Osteoblast (primary cell): ENCODE results near the gene MACO1. TPM values are rescaled to one million over a fixed set of nuclear protein-coding genes. Genes with fewer than 3 reads are reported as not detected.
A peak's percentile ranks its signal among the peaks of the same experiment; 100 is the strongest.
"Not testable (repeated sequence)": the region's sequence is repeated elsewhere in the genome, so short reads cannot be mapped to it uniquely, and the experiment has no call there.

ENCODE experiments used
- DNase-seq: peaks from one replicate; pipeline ENCODE4 v3.0.0; 2011; ENCODE audit warnings: low spot score, mixed read lengths; ENCODE audit not compliant: insufficient read length; ENCODE audit errors: missing footprints
- H2AFZ ChIP-seq: 2 replicates; pipeline ENCODE4 v1.6.0; 2011; ENCODE audit warnings: mild to moderate bottlenecking, low read length
- H3K27ac ChIP-seq: 2 replicates; pipeline ENCODE4 v1.5.1; 2011; ENCODE audit warnings: mild to moderate bottlenecking, low read depth, low read length, moderate library complexity
- H3K27me3 ChIP-seq: 2 replicates; pipeline ENCODE4 v1.6.0; 2012; ENCODE audit warnings: mild to moderate bottlenecking, control low read depth, inconsistent platforms, low read length, moderate library complexity; ENCODE audit not compliant: insufficient read depth
- H3K36me3 ChIP-seq: 2 replicates; pipeline ENCODE4 v1.5.1; 2011; ENCODE audit warnings: mild to moderate bottlenecking, low read length, control low read depth, moderate library complexity; ENCODE audit not compliant: insufficient read depth
- H3K4me1 ChIP-seq: 2 replicates; pipeline ENCODE4 v1.5.1; 2011; ENCODE audit warnings: mild to moderate bottlenecking, low read length, control low read depth, moderate library complexity; ENCODE audit not compliant: insufficient read depth
- H3K4me2 ChIP-seq: 2 replicates; pipeline ENCODE4 v1.6.0; 2011; ENCODE audit warnings: mild to moderate bottlenecking, low read length; ENCODE audit not compliant: insufficient read depth
- H3K4me3 ChIP-seq: fragments of 200-600 bp; sonication (generic); 3 replicates; pipeline ENCODE4 v1.5.1; 2012; ENCODE audit warnings: mild to moderate bottlenecking, low read length, inconsistent platforms; ENCODE audit not compliant: insufficient read depth
- H3K79me2 ChIP-seq: 2 replicates; pipeline ENCODE4 v1.6.0; 2012; ENCODE audit warnings: mild to moderate bottlenecking, low read length, control low read depth, inconsistent platforms; ENCODE audit not compliant: insufficient read depth
- H3K9me3 ChIP-seq: 2 replicates; pipeline ENCODE4 v1.5.1; 2011; ENCODE audit warnings: low read depth, low read length, control low read depth
- H4K20me1 ChIP-seq: 2 replicates; pipeline ENCODE4 v1.6.0; 2012; ENCODE audit warnings: mild to moderate bottlenecking, low read length, control low read depth; ENCODE audit not compliant: insufficient read depth
- CTCF ChIP-seq: IDR thresholded peaks from 2 replicates; pipeline ENCODE4 v1.5.1; 2011; ENCODE audit warnings: mild to moderate bottlenecking, low read depth, low read length, moderate library complexity; ENCODE audit errors: extremely low read depth
- total RNA-seq: library from RNA; depleted of rRNA; stranded (reverse); fragments of >200 nt; gene quantifications from 2 replicates; pipeline ENCODE4 v1.2.3, GENCODE V29; 2012

Gene MACO1
- total RNA-seq, 1 donor, result 35.5 TPM

- Histone ChIP-seq H3K36me3 (no peaks in the 10 kb centered on the region), H3K4me3 (no peak overlapping the region), H2AFZ (no peak overlapping the region), H3K27me3 (no peaks in the 10 kb centered on the region), H3K4me1 (no peaks in the 10 kb centered on the region), H3K9me3 (no peaks in the 10 kb centered on the region), H3K27ac (no peak overlapping the region), H3K79me2 (no peaks in the 10 kb centered on the region), H4K20me1 (no peaks in the 10 kb centered on the region), H3K4me2 (no peak overlapping the region)
- no peak for TF ChIP-seq CTCF
- no peak for DNase-seq
Measured at GRCh38 chr1:25392841-25393240, 37.9 kb upstream of the MACO1 start.

GRCh38 chr1:25397549-25397948 lies 33.1 kb upstream of the MACO1 start:
- not testable (repeated sequence) for H3K4me3 ChIP-seq, H3K4me2 ChIP-seq, H3K36me3 ChIP-seq, H2AFZ ChIP-seq, H3K4me1 ChIP-seq, H3K79me2 ChIP-seq, H4K20me1 ChIP-seq, H3K9me3 ChIP-seq, DNase-seq, H3K27ac ChIP-seq, H3K27me3 ChIP-seq

GRCh38 chr1:25398079-25398478 lies 32.6 kb upstream of the MACO1 start:
- H3K27me3 ChIP-seq, DNase-seq, H3K36me3 ChIP-seq, H3K27ac ChIP-seq, H3K4me3 ChIP-seq, H3K79me2 ChIP-seq, H4K20me1 ChIP-seq, H2AFZ ChIP-seq, H3K4me1 ChIP-seq, H3K9me3 ChIP-seq, H3K4me2 ChIP-seq: not testable (repeated sequence)

- DNase-seq, H4K20me1 ChIP-seq, H3K4me3 ChIP-seq, H3K4me2 ChIP-seq, H3K9me3 ChIP-seq, H3K27me3 ChIP-seq, H3K36me3 ChIP-seq, H3K79me2 ChIP-seq, H2AFZ ChIP-seq, H3K27ac ChIP-seq, H3K4me1 ChIP-seq: not testable (repeated sequence)
Measured at GRCh38 chr1:25402947-25403803, 27.5 kb upstream of the MACO1 start.

GRCh38 chr1:25405731-25406305 lies 24.9 kb upstream of the MACO1 start:
- not testable (repeated sequence) for H3K27me3 ChIP-seq, H3K4me3 ChIP-seq, H4K20me1 ChIP-seq, H2AFZ ChIP-seq, H3K79me2 ChIP-seq, H3K4me2 ChIP-seq, H3K9me3 ChIP-seq, H3K36me3 ChIP-seq, H3K4me1 ChIP-seq, H3K27ac ChIP-seq
- peak; percentile 14 for DNase-seq

- not testable (repeated sequence) for H3K36me3 ChIP-seq, H3K4me1 ChIP-seq, H3K9me3 ChIP-seq, H3K4me3 ChIP-seq, H4K20me1 ChIP-seq, H3K27me3 ChIP-seq, H3K27ac ChIP-seq, H2AFZ ChIP-seq, H3K4me2 ChIP-seq, H3K79me2 ChIP-seq, DNase-seq
Measured at GRCh38 chr1:25409641-25410427, 20.9 kb upstream of the MACO1 start.

GRCh38 chr1:25412872-25413623 lies 17.6 kb upstream of the MACO1 start:
- H4K20me1 ChIP-seq, H3K36me3 ChIP-seq, H3K4me1 ChIP-seq, H3K27me3 ChIP-seq, DNase-seq, H3K79me2 ChIP-seq, H3K4me2 ChIP-seq, H3K9me3 ChIP-seq, H2AFZ ChIP-seq, H3K4me3 ChIP-seq, H3K27ac ChIP-seq: not testable (repeated sequence)
